Heart left ventricle (tissue), 16 donors: Measurements from ENCODE around the gene TPSAB1. TPM values are rescaled to one million over a fixed set of nuclear protein-coding genes. Genes with fewer than 3 reads are reported as not detected.

Experiments used
- ATAC-seq, 4 donors: fragments of 200-7000 bp; cut with Tn5 transposase; one replicate each; pipeline ENCODE4 v1.9.1; 2020 to 2022; ENCODE audit warnings: moderate library complexity in 4 of 4, mild to moderate bottlenecking in 3 of 4, moderate number of reproducible peaks in 1 of 4
- DNase-seq, 5 donors: peaks; one replicate each; pipeline ENCODE4 v3.0.0-alpha.2; 2020
- H3K27ac ChIP-seq, 12 donors: fragments of 200-600 bp; sonication (generic) in 4 of 12; one replicate each; pipeline versions ENCODE4 v1.5.0 to v1.8.0; 2016 to 2022; ENCODE audit warnings: mild to moderate bottlenecking in 2 of 12
- H3K27me3 ChIP-seq, 9 donors: fragments of 200-600 bp; sonication (generic) in 2 of 9; one replicate each; pipeline versions ENCODE4 v1.5.1 to v1.8.0; 2016 to 2022; ENCODE audit warnings: mild to moderate bottlenecking in 3 of 9
- H3K36me3 ChIP-seq, 9 donors: fragments of 200-600 bp; sonication (generic) in 2 of 9; one replicate each; pipeline versions ENCODE4 v1.5.0 to v1.8.0; 2018 to 2022; ENCODE audit warnings: mild to moderate bottlenecking in 2 of 9
- H3K4me1 ChIP-seq, 12 donors: fragments of 200-600 bp; sonication (generic) in 4 of 12; one replicate each; pipeline versions ENCODE4 v1.5.0 to v1.8.0; 2016 to 2022; ENCODE audit warnings: mild to moderate bottlenecking in 3 of 12
- H3K4me3 ChIP-seq, 12 donors: fragments of 200-600 bp; sonication (generic) in 4 of 12; one replicate each; pipeline versions ENCODE4 v1.5.0 to v1.8.0; 2017 to 2022; ENCODE audit warnings: mild to moderate bottlenecking in 9 of 12, moderate library complexity in 4 of 12
- H3K9me3 ChIP-seq, 12 donors: fragments of 200-600 bp; sonication (generic) in 4 of 12; one replicate each; pipeline versions ENCODE4 v1.5.0 to v1.8.0; 2016 to 2022; ENCODE audit warnings: mild to moderate bottlenecking in 1 of 12
- CTCF ChIP-seq, 12 donors: fragments of 200-600 bp; sonication (generic) in 4 of 12; IDR thresholded peaks; one replicate each; pipeline versions ENCODE4 v1.5.0 to v1.8.0; 2018 to 2022; ENCODE audit warnings: antibody characterized with exemption in 12 of 12, mild to moderate bottlenecking in 5 of 12
- POLR2A ChIP-seq, 2 donors: fragments of 450-650 bp; IDR thresholded peaks; one replicate each; pipeline ENCODE4 v1.6.1; 2017; ENCODE audit warnings: antibody characterized with exemption in 2 of 2, mild to moderate bottlenecking in 2 of 2, moderate library complexity in 2 of 2
- whole genome bisulfite sequencing, 4 donors: extraction: QIAGEN DNeasy Blood & Tissue Kit in 2 of 4; methylation state at CpG; one replicate each; pipeline versions ENCODE4 v1.1.5 to v1.1.7; 2013 to 2018; 5-methylcytosine and 5-hydroxymethylcytosine counted together
- intact Hi-C, 10 donors: fragments of 100-400 bp; cut with DNase I; formaldehyde crosslinking; loops; one replicate each; pipeline versions ENCODE4 v1.11.1 to v1.14.2; 2022
- polyA plus RNA-seq, 2 donors: library from polyadenylated mRNA; stranded (reverse); fragments of 200-250 nt; gene quantifications; one replicate each; pipeline ENCODE4 v1.2.3, GENCODE V29; 2013
- total RNA-seq, 9 donors: library from RNA; depleted of rRNA in 2 of 9; stranded (reverse); fragments of >200 nt in 2 of 9; fragmentation: NEBNext Ultra II Directional in 3 of 9; extraction: Animal tissue kit (Norgen Biotek cat#: 25700) in 3 of 9; gene quantifications; one replicate each; pipeline versions ENCODE4 v1.1.0 to v1.2.4, GENCODE V29; 2016 to 2023
- donor health status: ischemic (EF 13 %, LVEDD 7.1; RV severe dilation, severe dysfunction).
- donor health status: healthy with polysubstance abuse.
- donor health status: DM: no; HTN: yes; CAD: no.
- donor health status: DM: no; HTN: no; CAD: no.
- donor health status: ischemic (EF 25% LVEDD 6.9; RV normal size, moderate dysfunction).
- donor health status: ischemic (EF 25% LVEDD 5.7; RV mildly dilated, moderate dysfunction).
- donor health status: healthy.
- donor health status: DM: yes; HTN: yes; CAD: no.
- donor health status: ischemic (EF 35%, LVEDD 5.7; RV mildly dilated, moderate dysfunction).
- donor health status: nonischemic (EF 11% LVEDD 7.7; RV severe dilation, severe dysfunction).
- donor health status: DM: yes; HTN: yes; CAD: no.
- donor health status: PGD.
- donor health status: ischemic (EF 29% LVEDD 5.4; RV normal size, mild dysfunction).
- donor health status: nonischemic (EF 23%, LVEDD 6.1; RV moderate dilation, normal function).

Gene TPSAB1
- total and polyA plus RNA-seq, 11 donors = 1.1 to 14.3 (median 3.4) TPM; not detected in 1

GRCh38 chr16:1291576-1291974, 51.1 kb downstream of the TPSAB1 start:
- Histone ChIP-seq H3K27me3 (peaks cover 10 to 64% (median 38%) of the 10 kb centered on the region in 9 donors), H3K4me3 (no peak overlapping the region), H3K9me3 (no peaks in the 10 kb centered on the region), H3K27ac (no peak overlapping the region), H3K36me3 (no peaks in the 10 kb centered on the region), H3K4me1 (peaks cover 0 to 8% (median 0%) of the 10 kb centered on the region in 12 donors)
- intact Hi-C loops = no loop called here
- ATAC-seq = no peak
- WGBS, 4 donors = 52 to 63% (median 57%) methylated on average over 17 of the region's 17 CpGs
- no peak for TF ChIP-seq POLR2A (IDR thresholded peaks at IDR 0.05)
- no peak for TF ChIP-seq CTCF (IDR thresholded peaks at IDR 0.05)
- DNase-seq = no peak

Other genes with a start within 250 kb of the TPSAB1 start
- gene SSTR5, start 168.0 kb upstream of the TPSAB1 start, total RNA-seq = 10 to 100 TPM in 3 of 9 donors, 1 to 10 TPM in 5, under 1 TPM in 1; 0.39 to 20.1 (median 6.5) TPM
- 1 to 10 TPM in 1 of 2 donors, under 1 TPM in 1; 0.22 to 1.3 TPM for gene SSTR5, start 168.0 kb upstream of the TPSAB1 start, polyA plus RNA-seq
- gene C1QTNF8, start 144.5 kb upstream of the TPSAB1 start, total RNA-seq = not detected
- not detected for gene C1QTNF8, start 144.5 kb upstream of the TPSAB1 start, polyA plus RNA-seq
- 10 to 100 TPM in 2 of 9 donors, 1 to 10 TPM in 7; 1.6 to 14.6 (median 2.6) TPM for gene CACNA1H, start 87.6 kb upstream of the TPSAB1 start, total RNA-seq
- gene CACNA1H, start 87.6 kb upstream of the TPSAB1 start, polyA plus RNA-seq = 1 to 10 TPM; 5.3 to 6.2 TPM
- gene TPSG1, start 15.4 kb upstream of the TPSAB1 start, total RNA-seq = not detected
- gene TPSG1, start 15.4 kb upstream of the TPSAB1 start, polyA plus RNA-seq = not detected
- gene TPSB2, start 10.5 kb upstream of the TPSAB1 start, total RNA-seq = 10 to 100 TPM in 1 of 9 donors, 1 to 10 TPM in 7, not detected in 1; 2.1 to 18.1 (median 2.3) TPM
- 1 to 10 TPM; 2.0 to 4.3 TPM for gene TPSB2, start 10.5 kb upstream of the TPSAB1 start, polyA plus RNA-seq
- under 1 TPM in 1 of 9 donors, not detected in 8; 0.38 TPM for gene TPSD1, start 15.4 kb downstream of the TPSAB1 start, total RNA-seq
- under 1 TPM in 1 of 2 donors, not detected in 1; 0.17 TPM for gene TPSD1, start 15.4 kb downstream of the TPSAB1 start, polyA plus RNA-seq
- 100 to 1,000 TPM in 2 of 9 donors, 10 to 100 TPM in 7; 59.3 to 105 (median 85.9) TPM for gene UBE2I, start 68.9 kb downstream of the TPSAB1 start, total RNA-seq
- 10 to 100 TPM; 67.2 to 73.4 TPM for gene UBE2I, start 68.9 kb downstream of the TPSAB1 start, polyA plus RNA-seq
- 1 to 10 TPM in 8 of 9 donors, under 1 TPM in 1; 0.88 to 4.0 (median 2.6) TPM for gene BAIAP3, start 92.9 kb downstream of the TPSAB1 start, total RNA-seq
- 1 to 10 TPM; 1.7 to 2.6 TPM for gene BAIAP3, start 92.9 kb downstream of the TPSAB1 start, polyA plus RNA-seq
- 100 to 1,000 TPM in 1 of 9 donors, 10 to 100 TPM in 8; 46.3 to 108 (median 58.9) TPM for gene TSR3, start 111.2 kb downstream of the TPSAB1 start, total RNA-seq
- 10 to 100 TPM; 60.0 to 75.4 TPM for gene TSR3, start 111.2 kb downstream of the TPSAB1 start, polyA plus RNA-seq
- 10 to 100 TPM; 25.4 to 54.2 (median 31.0) TPM for gene GNPTG, start 111.2 kb downstream of the TPSAB1 start, total RNA-seq
- gene GNPTG, start 111.2 kb downstream of the TPSAB1 start, polyA plus RNA-seq = 10 to 100 TPM; 31.9 to 45.0 TPM
- 10 to 100 TPM in 4 of 9 donors, 1 to 10 TPM in 5; 4.3 to 18.3 (median 9.4) TPM for gene UNKL, start 174.0 kb downstream of the TPSAB1 start, total RNA-seq
- gene UNKL, start 174.0 kb downstream of the TPSAB1 start, polyA plus RNA-seq = 1 to 10 TPM; 6.2 to 6.3 TPM
- gene UQCC4, start 180.0 kb downstream of the TPSAB1 start, total RNA-seq = 10 to 100 TPM in 7 of 9 donors, 1 to 10 TPM in 2; 8.9 to 21.3 (median 11.9) TPM
- 10 to 100 TPM; 10.9 to 34.2 TPM for gene UQCC4, start 180.0 kb downstream of the TPSAB1 start, polyA plus RNA-seq
- gene PERCC1, start 190.4 kb downstream of the TPSAB1 start, total RNA-seq = under 1 TPM in 4 of 9 donors, not detected in 5; 0.32 to 0.60 (median 0.41) TPM
- gene PERCC1, start 190.4 kb downstream of the TPSAB1 start, polyA plus RNA-seq = under 1 TPM in 1 of 2 donors, not detected in 1; 0.11 TPM
- 1 to 10 TPM in 2 of 9 donors, under 1 TPM in 5, not detected in 2; 0.31 to 1.5 (median 0.92) TPM for gene CCDC154, start 203.9 kb downstream of the TPSAB1 start, total RNA-seq
- gene CCDC154, start 203.9 kb downstream of the TPSAB1 start, polyA plus RNA-seq = under 1 TPM; 0.14 to 0.65 TPM
- 10 to 100 TPM; 30.3 to 70.8 (median 33.6) TPM for gene CLCN7, start 234.3 kb downstream of the TPSAB1 start, total RNA-seq
- 10 to 100 TPM; 32.7 to 41.5 TPM for gene CLCN7, start 234.3 kb downstream of the TPSAB1 start, polyA plus RNA-seq
- under 1 TPM in 2 of 9 donors, not detected in 7; 0.20 to 0.23 TPM for gene PTX4, start 248.2 kb downstream of the TPSAB1 start, total RNA-seq
- gene PTX4, start 248.2 kb downstream of the TPSAB1 start, polyA plus RNA-seq = under 1 TPM in 1 of 2 donors, not detected in 1; 0.04 TPM